Skeletal muscle tissue (tissue), 4 donors: ENCODE results near the gene ESRRB. TPM values are rescaled to one million over a fixed set of nuclear protein-coding genes. Genes with fewer than 3 reads are reported as not detected.

ENCODE experiments used
- H3K27ac ChIP-seq: one replicate; pipeline ENCODE4 v1.7.0; 2013; ENCODE audit warnings: mild to moderate bottlenecking, low read depth, low read length, inconsistent platforms
- H3K27me3 ChIP-seq, 3 donors: one replicate each; pipeline ENCODE4 v1.7.0; 2013; ENCODE audit warnings: low read length in 3 of 3; ENCODE audit not compliant: control insufficient read depth in 3 of 3, insufficient read depth in 3 of 3
- H3K36me3 ChIP-seq, 3 donors: one replicate each; pipeline ENCODE4 v1.7.0; 2013; ENCODE audit warnings: low read length in 3 of 3; ENCODE audit not compliant: control insufficient read depth in 3 of 3, insufficient read depth in 3 of 3
- H3K4me1 ChIP-seq, 3 donors: one replicate each; pipeline ENCODE4 v1.7.0; 2013; ENCODE audit warnings: low read length in 3 of 3, mild to moderate bottlenecking in 3 of 3; ENCODE audit not compliant: control insufficient read depth in 3 of 3, insufficient read depth in 3 of 3
- H3K4me3 ChIP-seq, 3 donors: one replicate each; pipeline ENCODE4 v1.7.0; 2013; ENCODE audit warnings: low read length in 3 of 3
- H3K9ac ChIP-seq, 3 donors: one replicate each; pipeline ENCODE4 v1.7.0; 2013; ENCODE audit warnings: low read length in 3 of 3, mild to moderate bottlenecking in 3 of 3, moderate library complexity in 2 of 3, low read depth in 1 of 3
- H3K9me3 ChIP-seq, 3 donors: one replicate each; pipeline ENCODE4 v1.7.0; 2013; ENCODE audit warnings: low read length in 3 of 3; ENCODE audit not compliant: control insufficient read depth in 3 of 3
- total RNA-seq: library from RNA; depleted of rRNA; stranded (reverse); fragments of >200 nt; gene quantifications from one replicate; pipeline ENCODE4 v1.2.3, GENCODE V29; 2014
- donor health status: Osteomylitis.

The ESRRB gene
- total RNA-seq, 1 donor from 2014 or later, result 1.6 TPM

- no peak overlapping the region for H3K9ac ChIP-seq
- H3K9me3 ChIP-seq, result no peaks in the 10 kb centered on the region
- no peak overlapping the region for H3K27ac ChIP-seq
- H3K4me1 ChIP-seq, result peaks cover 2 to 24% (median 19%) of the 10 kb centered on the region in 3 donors
- H3K27me3 ChIP-seq, result peaks cover 0 to 9% (median 0%) of the 10 kb centered on the region in 3 donors
- H3K4me3 ChIP-seq, result no peak overlapping the region
- no peaks in the 10 kb centered on the region for H3K36me3 ChIP-seq
Observed at GRCh38 chr14:76351941-76352340, 24.0 kb upstream of the ESRRB start.

GRCh38 chr14:76352639-76353281 is 23.2 kb upstream of the ESRRB start:
- H3K36me3 ChIP-seq, result no peaks in the 10 kb centered on the region
- H3K9ac ChIP-seq, result peak overlapping the region; percentile 27 to 72 (median 69)
- H3K27me3 ChIP-seq, result peaks cover 0 to 9% (median 0%) of the 10 kb centered on the region in 3 donors
- peak overlapping the region; percentile 55 to 63 (median 61) for H3K4me3 ChIP-seq
- H3K9me3 ChIP-seq, result no peaks in the 10 kb centered on the region
- peaks cover 2 to 24% (median 19%) of the 10 kb centered on the region in 3 donors for H3K4me1 ChIP-seq
- H3K27ac ChIP-seq, result no peak overlapping the region

- H3K4me1 ChIP-seq, result peaks cover 2 to 17% (median 13%) of the 10 kb centered on the region in 3 donors
- H3K27me3 ChIP-seq, result peaks cover 0 to 9% (median 0%) of the 10 kb centered on the region in 3 donors
- H3K9me3 ChIP-seq, result no peaks in the 10 kb centered on the region
- H3K9ac ChIP-seq, result no peak overlapping the region
- no peaks in the 10 kb centered on the region for H3K36me3 ChIP-seq
- no peak overlapping the region for H3K27ac ChIP-seq
- H3K4me3 ChIP-seq, result no peak overlapping the region
Observed at GRCh38 chr14:76354310-76354709, 21.6 kb upstream of the ESRRB start.

GRCh38 chr14:76355771-76356170 is 20.2 kb upstream of the ESRRB start:
- Histone ChIP-seq H3K27me3 (peaks cover 0 to 9% (median 0%) of the 10 kb centered on the region in 3 donors), H3K9ac (no peak overlapping the region)

GRCh38 chr14:76371066-76371465 is 4.9 kb upstream of the ESRRB start:
- H3K4me3 ChIP-seq, result no peak overlapping the region
- no peak overlapping the region for H3K27ac ChIP-seq
- no peaks in the 10 kb centered on the region for H3K36me3 ChIP-seq
- no peak overlapping the region for H3K9ac ChIP-seq
- no peaks in the 10 kb centered on the region for H3K9me3 ChIP-seq
- peaks cover 0 to 3% (median 2%) of the 10 kb centered on the region in 3 donors for H3K4me1 ChIP-seq
- peaks cover 17 to 33% (median 21%) of the 10 kb centered on the region in 3 donors for H3K27me3 ChIP-seq

More at GRCh38 chr14:76355771-76356170, 20.2 kb upstream of the ESRRB start:
- Histone ChIP-seq H3K36me3 (no peaks in the 10 kb centered on the region), H3K4me3 (no peak overlapping the region), H3K9me3 (no peaks in the 10 kb centered on the region), H3K27ac (no peak overlapping the region), H3K4me1 (peaks cover 2 to 14% (median 12%) of the 10 kb centered on the region in 3 donors)

GRCh38 chr14:76373456-76373855 is 2.5 kb upstream of the ESRRB start:
- H3K4me1 ChIP-seq, result peaks cover 11 to 15% (median 11%) of the 10 kb centered on the region in 3 donors
- H3K4me3 ChIP-seq, result no peak overlapping the region
- no peak overlapping the region for H3K27ac ChIP-seq
- H3K27me3 ChIP-seq, result peaks cover 25 to 49% (median 39%) of the 10 kb centered on the region in 3 donors
- H3K36me3 ChIP-seq, result no peaks in the 10 kb centered on the region
- no peaks in the 10 kb centered on the region for H3K9me3 ChIP-seq
- no peak overlapping the region for H3K9ac ChIP-seq

GRCh38 chr14:76375484-76375883 is 453 bp upstream of the ESRRB start:
- Histone ChIP-seq H3K36me3 (no peaks in the 10 kb centered on the region), H3K27me3 (peaks cover 25 to 49% (median 42%) of the 10 kb centered on the region in 3 donors), H3K27ac (no peak overlapping the region), H3K4me1 (peaks cover 11 to 15% (median 11%) of the 10 kb centered on the region in 3 donors), H3K4me3 (no peak overlapping the region), H3K9ac (no peak overlapping the region), H3K9me3 (no peaks in the 10 kb centered on the region)

GRCh38 chr14:76376409-76376877 is 506 bp downstream of the ESRRB start:
- H3K4me1 ChIP-seq, result peaks cover 11 to 15% (median 11%) of the 10 kb centered on the region in 3 donors
- H3K27ac ChIP-seq, result no peak overlapping the region
- H3K9ac ChIP-seq, result peak overlapping the region in 2 of 3 donors; percentile 8 to 48
- no peaks in the 10 kb centered on the region for H3K36me3 ChIP-seq
- H3K27me3 ChIP-seq, result peaks cover 20 to 51% (median 43%) of the 10 kb centered on the region in 3 donors
- peak overlapping the region; percentile 27 to 60 (median 43) for H3K4me3 ChIP-seq
- no peaks in the 10 kb centered on the region for H3K9me3 ChIP-seq

GRCh38 chr14:76376878-76377734 is 1.2 kb downstream of the ESRRB start:
- Histone ChIP-seq H3K4me3 (peak overlapping the region in 1 of 3 donors; percentile 22), H3K27ac (no peak overlapping the region), H3K9me3 (no peaks in the 10 kb centered on the region), H3K4me1 (peaks cover 11 to 15% (median 11%) of the 10 kb centered on the region in 3 donors), H3K27me3 (peaks cover 19 to 49% (median 49%) of the 10 kb centered on the region in 3 donors), H3K9ac (peak overlapping the region in 1 of 3 donors; percentile 25), H3K36me3 (no peaks in the 10 kb centered on the region)
